RCC 7860 (cell line): ENCODE results near the gene ARFGEF2.
"Not testable (repeated sequence)": the region's sequence is repeated elsewhere in the genome, so short reads cannot be mapped to it uniquely, and the experiment has no call there.

Experiments
- DNase-seq: peaks from one replicate; pipeline ENCODE4 v3.0.0-alpha.2; 2015; ENCODE audit warnings: low spot score
- FAIRE-seq: peaks from 2 replicates; lab custom pipeline; 2012; peaks lifted over from hg19 to GRCh38; lab: Jason Lieb, UNC

Gene ARFGEF2

DNA sequence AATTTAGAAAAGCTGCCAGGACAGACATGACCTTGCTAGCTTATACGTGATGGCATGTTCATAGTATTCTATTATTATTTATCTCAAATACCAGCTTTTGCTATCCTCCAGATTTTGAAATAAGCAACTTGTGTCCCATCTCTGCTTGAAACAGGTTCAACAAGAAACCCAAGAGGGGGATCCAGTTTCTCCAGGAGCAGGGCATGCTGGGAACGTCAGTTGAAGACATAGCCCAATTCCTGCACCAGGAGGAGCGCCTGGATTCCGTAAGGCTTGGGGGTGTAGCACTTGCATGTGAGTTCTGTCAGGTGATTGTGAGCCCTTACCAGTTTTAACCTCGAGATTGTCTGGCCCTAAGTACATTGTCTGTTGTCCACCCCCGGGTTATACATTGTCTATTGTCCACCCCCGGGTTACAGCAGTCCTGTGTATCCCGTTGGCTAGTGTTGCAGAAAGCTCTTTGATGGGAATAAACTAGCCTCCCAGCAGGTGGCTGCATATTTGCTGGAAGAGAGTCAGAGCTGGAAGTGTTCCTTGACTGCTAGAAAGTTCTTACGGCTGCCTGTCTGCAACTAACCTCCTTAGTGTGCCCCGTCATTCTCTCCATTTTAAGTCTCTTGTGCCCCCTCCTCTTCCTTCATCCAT is 63.2 kb downstream of the ARFGEF2 start:
- DNase-seq (no peak), FAIRE-seq (no peak)

DNA sequence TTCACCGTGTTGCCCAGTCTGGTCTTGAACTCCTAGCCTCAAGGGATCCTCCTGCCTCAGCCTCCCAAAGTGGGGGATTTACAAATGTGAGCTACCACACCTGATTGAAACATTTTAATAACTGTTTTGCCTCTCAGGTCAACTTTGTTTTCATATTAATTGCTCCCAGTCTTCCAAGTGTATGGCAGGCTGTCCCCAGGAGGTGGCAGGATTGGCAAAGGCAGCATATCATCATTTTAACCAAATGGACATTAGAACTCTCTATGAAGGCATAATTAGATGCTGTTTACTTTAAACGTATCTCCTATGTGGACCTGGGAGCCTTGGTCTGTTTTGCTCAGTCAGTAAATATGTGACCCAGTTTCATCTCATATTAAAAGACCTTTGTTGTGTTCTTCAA is 65.4 kb downstream of the ARFGEF2 start:
- FAIRE-seq: no peak
- DNase-seq: no peak

DNA sequence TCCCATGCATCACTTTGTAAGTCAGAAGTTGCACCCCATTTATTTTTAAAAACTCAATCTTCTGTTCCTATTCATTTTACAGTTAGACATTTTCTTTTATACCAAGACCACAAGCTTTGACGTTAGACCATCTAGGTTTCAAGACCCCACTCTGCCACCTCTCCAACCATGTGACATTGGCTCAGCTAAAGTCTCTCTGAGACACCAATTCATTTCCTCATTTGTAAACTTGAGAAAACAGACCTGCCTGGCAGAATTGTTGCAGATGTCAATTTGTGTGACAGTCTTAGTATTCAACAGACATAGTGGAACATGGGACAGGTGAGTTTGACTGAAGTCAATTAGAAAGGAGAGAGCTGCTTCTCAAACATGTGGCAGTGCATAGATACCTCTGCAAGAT is 69.0 kb downstream of the ARFGEF2 start:
- FAIRE-seq (no peak), DNase-seq (no peak)

DNA sequence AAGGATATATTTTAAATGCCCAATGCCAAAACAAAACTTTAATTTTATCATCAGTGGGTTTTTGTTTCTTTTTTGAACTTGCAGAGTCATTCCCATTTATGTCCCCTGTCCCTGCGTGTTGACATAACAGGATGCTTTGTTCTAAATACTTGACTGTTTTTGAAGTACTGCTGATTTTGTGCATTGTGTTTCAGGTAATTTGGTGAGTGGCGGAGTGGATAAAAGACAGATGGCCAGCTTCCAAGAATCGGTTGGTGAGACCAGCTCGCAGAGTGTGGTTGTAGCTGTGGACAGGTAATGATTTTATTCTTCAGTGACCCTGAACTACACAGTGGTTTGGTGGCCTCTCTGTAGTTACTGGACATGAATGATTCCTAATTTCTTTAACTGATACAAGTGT is 74.1 kb downstream of the ARFGEF2 start:
- FAIRE-seq (no peak), DNase-seq (no peak)

DNA sequence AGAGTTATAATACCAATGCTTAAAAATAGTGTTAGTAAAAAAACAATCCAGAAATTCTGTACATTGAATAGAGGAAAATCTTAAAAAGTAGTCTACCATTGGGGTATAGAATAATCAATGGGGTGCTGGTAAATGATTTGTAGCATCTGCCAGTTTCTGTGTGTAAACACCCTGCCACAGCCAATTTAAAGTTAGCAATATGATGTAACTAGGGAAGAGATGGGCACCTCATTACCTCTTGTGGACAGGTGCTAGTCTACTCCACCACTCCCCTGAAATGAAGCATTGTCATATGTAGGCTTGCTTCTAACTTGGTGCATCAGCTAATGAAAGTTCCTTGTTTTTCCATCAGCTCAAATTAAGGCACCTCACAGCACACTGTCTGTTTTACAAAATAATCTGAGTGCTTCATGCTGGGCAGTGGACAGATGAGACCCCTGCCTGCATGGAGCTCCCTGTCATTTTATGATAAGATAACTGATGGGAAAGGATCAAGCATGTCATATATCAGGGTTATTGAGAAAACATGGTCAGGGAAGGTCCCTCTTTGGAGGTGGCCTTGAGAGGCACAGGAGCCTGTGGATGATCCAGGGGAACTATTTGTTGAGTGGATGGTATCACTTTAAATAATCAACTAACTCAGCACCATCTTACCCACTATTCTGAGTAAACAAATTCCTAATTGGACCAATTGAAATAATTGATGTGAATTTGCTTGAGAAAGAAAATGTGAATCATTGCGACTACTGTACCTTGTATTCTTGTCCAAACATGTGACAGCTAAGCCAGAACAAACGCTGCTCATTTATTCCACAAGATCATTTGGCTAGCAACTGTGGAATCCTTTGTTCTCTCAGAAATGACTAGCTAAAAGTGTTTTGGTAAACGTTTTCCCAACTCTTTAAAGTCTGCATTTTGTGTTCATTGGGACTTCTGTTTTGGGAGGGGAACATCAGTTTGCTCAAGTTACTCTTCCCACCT is 78.7 kb downstream of the ARFGEF2 start:
- FAIRE-seq (no peak), DNase-seq (no peak)

DNA sequence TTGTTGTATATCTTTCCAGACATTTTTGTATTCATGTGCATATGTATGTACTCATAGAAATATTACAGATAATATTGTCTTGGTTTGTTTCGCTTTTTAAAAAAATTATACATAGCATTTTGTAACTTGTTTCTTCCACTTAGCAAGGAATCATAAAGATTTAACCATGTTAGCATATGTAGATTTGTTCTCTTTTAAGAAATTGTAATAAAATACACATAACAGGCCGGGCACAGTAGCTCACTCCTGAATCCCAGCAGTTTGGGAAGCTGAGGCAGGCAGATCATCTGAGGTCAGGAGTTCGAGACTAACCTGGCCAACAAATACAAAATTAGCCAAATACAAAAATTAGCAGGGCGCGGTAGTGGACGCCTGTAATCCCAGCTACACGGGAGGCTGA is 80.2 kb downstream of the ARFGEF2 start:
- DNase-seq (no peak), FAIRE-seq (no peak)

DNA sequence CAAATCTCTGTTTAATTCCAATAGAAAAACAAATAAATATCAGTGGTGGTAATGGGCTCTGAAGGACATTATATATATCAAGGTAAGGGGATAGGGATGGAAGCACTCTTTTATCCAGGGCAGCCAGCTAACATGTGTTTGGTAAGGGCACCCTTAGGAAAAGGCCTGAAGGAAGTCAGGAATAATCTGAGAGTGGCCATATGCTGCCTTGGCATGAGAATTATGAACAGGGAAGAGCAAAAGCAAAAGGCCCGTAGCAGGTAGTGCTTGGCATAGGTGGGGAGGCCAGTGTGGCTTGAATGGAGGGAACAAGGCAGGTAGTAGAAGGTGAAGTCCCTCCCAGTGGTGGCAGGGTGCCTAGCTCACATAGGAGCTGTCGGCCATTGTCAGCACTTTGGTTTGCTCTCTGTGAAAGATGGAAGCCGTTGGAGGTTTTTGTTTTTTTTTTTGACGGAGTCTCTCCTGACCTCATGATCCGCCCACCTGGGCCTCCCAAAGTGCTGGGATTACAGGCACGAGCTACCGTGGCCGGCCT is 85.0 kb downstream of the ARFGEF2 start:
- DNase-seq (no peak), FAIRE-seq (no peak)

DNA sequence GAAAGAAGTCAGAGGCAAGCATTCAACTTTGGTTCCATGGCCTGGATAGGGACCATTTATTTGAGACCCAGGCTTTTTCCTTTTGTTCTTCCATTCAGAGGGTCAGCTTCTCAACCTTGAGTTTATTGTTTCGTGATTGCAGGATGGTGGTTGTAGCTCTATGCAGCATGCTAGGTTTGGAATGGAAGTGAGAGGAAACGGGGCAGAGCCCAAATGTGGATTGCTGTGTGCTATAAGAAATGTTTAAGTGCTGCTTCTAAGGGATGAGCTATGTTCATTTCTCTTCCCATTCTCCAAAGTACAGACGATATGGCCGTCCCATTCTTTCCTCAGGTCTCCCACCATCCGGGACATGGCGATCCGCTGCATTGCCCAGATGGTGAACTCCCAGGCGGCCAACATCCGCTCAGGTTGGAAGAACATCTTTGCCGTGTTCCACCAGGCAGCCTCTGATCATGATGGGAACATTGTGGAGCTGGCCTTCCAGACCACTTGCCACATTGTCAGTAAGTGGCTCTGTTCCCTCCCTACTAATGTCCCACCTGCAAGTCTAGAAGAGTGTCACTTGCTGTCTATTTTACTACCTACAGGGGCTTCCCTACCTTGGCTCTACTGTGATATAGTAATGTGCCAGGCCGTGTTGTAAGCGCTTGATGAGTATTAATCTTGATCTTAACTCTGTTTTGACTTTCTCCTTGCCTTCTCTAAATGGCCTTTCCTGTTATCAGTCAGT is 88.6 kb downstream of the ARFGEF2 start:
- FAIRE-seq (no peak), DNase-seq (no peak)

DNA sequence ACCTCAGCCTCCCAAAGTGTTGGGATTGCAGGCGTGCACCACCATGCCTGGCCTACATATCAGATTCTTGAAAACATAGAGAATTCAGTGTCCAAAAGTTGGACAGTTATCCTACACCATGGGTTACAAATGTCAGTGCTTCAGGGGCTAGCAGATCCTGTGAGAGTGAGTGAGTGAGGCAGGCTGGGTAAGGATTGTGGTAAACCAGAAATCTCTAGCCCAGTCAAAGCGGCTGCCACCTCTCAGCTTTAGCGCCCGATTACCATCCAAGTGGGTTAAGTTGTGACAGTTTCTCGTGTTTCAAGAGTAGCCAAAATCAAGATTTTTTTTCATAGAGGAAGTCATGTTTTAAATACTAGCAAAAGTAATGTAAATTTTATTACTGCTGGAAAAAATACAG is 102.7 kb downstream of the ARFGEF2 start:
- no peak for FAIRE-seq
- DNase-seq: no peak

DNA sequence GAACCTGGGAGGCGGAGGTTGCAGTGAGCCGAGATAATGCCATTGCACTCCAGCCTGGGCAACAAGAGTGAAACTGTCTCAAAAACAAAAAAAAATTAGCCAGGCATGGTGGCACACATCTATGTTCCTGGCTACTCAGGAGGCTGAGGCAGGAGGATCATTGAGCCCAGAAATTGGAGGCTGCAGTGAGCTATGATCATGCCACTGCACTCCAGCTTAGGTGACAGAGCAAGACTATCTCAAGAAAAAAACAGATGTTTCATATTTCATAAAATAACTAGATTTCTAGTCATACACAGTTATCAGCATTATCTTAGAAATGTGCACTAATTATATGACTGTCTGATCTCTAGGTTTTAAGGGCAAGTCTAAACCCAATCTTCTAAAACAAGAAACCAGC is 106.7 kb downstream of the ARFGEF2 start:
- not testable (repeated sequence) for DNase-seq, FAIRE-seq

DNA sequence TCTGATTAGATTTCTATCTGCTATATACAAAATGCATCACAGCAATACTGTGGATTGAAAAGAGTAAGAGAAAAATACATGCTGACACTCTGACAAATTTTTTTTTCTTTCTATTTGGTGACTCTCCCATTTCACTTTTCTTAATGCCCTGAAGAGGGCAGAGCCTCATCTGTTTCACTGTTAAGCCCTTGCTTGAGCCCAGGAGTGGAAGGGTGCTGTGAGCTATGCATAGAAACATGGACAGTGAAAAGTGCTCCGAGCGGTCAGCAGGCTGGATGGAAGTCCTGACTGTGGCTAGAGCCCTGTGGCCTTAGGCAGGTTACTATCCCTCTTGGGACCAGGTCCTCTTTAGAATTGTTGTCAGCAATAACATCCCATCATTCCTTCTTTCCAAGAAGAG is 107.2 kb downstream of the ARFGEF2 start:
- no peak for FAIRE-seq
- no peak for DNase-seq

DNA sequence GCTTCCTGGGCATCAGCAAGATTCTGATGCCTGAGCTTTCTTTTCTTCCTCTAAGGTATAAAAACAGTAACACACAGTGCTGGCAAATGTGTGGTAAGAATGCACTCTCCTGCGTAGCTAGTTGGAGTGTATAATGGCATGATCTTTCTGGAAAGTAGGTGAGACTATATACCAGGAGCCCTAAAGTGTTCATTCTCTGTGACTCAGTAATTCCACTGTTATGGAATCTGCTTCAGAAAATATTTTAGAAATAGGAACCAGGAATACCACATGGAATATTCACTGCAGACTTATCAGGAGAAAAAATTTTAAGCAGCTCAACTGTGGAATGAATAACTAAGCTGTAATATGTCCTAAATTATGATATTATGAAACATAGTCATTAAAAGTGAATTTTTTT is 107.7 kb downstream of the ARFGEF2 start:
- no peak for FAIRE-seq
- no peak for DNase-seq

DNA sequence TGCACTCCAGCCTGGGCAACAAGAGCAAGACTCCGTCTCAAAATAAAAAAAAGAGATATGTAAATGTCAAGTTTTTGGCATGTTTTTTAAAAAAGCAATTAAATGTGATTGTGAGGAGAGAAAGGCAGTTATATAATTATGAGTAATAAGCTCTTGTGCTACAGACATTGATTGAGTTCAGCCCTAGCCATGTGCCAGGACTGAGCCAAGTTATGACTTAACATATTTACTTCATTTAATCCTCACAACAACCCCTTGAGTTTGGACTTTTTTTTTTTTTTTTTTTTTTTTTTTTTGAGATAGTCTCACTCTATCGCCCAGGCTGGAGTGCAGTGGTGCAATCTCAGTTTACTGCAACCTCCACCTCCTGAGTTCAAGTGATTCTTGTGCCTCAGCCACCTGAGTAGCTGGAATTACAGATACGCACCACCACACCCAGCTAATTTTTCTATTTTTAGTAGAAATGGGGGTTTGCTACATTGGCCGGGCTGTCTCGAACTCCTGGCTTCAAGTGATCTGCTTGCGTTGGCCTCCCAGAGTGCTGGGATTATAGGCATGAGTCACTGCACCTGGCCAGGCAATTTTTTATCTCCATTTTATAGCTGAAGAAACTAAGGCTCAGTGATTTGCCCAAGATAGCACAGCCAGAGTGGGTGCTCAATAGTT is 109.6 kb downstream of the ARFGEF2 start:
- DNase-seq (no peak), FAIRE-seq (no peak)

DNA sequence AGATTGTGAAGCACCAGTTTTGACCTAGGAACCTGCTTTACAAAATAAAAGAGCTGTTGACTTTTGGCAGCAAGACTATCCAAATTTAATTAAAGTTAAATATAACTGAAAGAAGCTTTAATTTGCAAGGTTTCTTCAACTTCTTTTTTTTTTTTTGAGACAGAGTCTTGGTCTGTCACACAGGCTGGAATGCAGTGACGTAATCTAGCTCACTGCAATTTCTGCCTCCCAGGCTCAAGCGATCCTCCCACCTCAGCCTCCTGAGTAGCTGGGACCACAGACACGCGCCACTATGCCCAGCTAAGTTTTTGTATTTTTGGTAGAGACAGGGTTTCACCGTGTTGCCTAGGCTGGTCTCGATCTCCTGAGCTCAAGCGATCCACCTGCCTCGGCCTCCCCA is 110.9 kb downstream of the ARFGEF2 start:
- no peak for FAIRE-seq
- DNase-seq: no peak

DNA sequence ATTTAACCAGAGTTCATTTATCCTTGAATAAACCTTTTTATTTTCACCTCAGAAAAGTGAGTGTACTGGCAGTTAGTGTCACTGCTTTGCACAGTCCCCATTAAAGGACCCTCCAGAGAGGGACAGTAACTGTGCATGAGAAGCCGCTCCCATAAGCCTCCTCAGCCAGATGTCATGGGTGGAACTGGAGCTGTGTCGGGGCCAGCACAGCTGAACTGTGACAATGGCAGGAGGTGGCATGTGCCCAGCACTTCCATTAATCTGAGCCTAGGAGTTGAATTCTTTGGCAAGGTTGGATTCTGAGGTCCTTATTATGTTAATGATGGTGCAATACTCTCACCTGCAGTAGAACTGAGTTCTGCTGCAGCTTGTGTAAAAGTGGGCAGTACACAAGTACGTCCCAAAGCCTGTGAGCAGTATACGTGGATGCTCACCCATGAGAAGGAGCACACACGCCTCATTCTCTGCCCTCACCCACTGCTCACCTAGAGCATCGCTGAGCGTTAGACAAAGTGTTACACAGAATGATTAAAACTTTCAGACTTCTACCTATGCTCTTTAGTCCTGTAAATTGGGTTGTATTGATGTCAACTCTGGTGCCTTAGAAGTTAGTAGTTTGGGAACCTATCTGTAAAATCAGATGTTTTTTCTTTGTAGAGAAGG is 112.7 kb downstream of the ARFGEF2 start:
- FAIRE-seq (no peak), DNase-seq (no peak)

DNA sequence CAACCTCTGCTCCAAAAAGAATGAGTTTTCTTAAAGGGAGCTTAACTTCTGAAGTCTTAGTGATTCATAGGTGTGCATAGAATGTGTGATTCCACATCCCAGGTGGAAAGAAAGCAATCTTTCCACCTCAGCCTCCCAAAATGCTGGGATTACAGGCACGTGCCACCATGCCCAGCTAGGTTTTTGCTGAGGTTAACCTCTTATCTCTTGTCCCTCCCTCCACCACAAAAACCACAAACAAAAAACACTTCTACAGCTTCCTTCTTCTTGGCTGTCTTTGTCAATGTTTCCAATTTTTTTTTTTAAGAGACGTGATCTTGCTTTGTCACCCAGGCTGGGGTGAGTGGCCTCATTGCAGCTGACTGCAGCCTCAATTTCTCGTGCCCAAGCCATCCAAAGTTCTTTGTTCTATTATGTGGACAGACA is 116.5 kb downstream of the ARFGEF2 start:
- no peak for DNase-seq

DNA sequence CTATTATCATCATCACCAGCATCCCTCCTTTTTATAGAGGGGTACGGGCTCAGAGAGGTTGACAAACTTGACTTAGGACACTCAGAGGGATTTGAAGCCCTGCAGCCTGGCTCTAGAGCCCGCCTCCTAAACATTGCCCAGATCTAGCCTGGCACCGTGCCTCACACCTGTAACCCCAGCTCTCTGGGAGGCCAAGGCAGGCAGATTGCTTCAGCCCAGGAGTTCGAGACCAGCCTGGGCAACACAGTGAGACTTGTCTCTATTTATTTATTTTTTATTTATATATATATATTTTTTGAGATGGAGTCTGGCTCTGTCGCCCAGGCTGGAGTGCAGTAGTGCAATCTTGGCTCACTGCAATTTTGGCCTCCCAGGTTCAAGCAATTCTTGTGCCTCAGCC is 118.3 kb downstream of the ARFGEF2 start:
- FAIRE-seq (no peak), DNase-seq (no peak)

More for the DNA sequence above, 116.5 kb downstream of the ARFGEF2 start:
- no peak for FAIRE-seq

DNA sequence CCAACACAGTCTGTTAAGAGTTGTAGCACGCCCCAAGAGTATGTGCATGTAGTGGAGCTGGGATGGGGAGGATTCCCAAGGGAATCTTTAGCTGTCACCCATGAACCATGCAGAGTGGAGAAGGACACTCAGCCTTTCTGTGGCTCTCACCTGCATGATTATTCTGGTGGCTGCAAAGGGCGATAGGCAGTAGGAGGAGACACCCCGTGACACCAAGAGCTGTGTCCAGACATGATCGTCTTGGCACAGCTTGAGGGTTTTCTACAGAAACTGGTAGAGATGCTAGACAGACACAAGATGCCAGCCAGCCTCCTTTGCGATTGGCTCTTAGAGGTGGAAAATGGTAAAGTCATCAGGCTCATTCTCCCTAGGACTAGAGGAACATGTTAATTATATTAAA is 121.5 kb downstream of the ARFGEF2 start:
- FAIRE-seq (no peak), DNase-seq (no peak)

DNA sequence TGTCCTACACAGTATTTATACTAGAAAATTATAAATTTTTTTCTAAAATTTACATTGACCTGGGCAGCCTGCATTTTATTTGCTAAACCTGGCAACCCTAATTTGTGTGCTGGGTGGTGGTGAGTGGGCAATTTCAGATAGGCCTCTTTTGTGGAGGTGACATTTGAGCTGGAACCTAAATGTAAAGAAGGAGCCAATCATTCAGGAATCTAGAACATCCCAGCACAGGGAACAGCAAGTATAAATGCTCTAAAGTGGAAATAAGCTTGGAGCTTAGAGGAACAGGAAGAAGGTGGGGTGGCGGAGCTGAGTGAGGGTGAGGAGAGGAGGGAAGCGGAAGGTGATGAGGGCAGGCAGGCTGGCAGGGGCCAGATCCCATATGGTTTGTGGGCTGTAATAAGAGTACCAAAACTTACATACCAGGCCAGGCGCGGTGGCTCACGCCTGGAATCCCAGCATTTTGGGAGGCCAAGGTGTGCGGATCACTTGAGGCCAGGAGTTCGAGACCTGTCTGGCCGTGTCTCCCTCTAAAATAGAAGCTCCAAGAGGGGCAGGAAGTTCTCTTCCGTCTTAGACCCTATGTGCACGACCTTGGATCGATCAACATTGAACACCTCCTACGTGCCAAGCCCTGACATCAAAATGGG is 124.1 kb downstream of the ARFGEF2 start:
- FAIRE-seq: no peak
- DNase-seq: no peak
